Stimulated activated CD4-positive, alpha-beta T cell treated with anti-CD3 and anti-CD28 coated beads, Interleukin-2, amount 100 ng/mL, for 4 hours (primary cell): ENCODE measurements around the gene MGST3.
"Not testable (repeated sequence)": the region's sequence is repeated elsewhere in the genome, so short reads cannot be mapped to it uniquely, and the experiment has no call there.

Experiments used
- DNase-seq: peaks from one replicate; pipeline ENCODE4 v3.0.0-alpha.2; 2020; ENCODE audit warnings: low read depth

MGST3 gene

GRCh38 chr1:165629848-165630628 lies 996 bp upstream of the MGST3 start:
- DNase-seq: no peak

DNA sequence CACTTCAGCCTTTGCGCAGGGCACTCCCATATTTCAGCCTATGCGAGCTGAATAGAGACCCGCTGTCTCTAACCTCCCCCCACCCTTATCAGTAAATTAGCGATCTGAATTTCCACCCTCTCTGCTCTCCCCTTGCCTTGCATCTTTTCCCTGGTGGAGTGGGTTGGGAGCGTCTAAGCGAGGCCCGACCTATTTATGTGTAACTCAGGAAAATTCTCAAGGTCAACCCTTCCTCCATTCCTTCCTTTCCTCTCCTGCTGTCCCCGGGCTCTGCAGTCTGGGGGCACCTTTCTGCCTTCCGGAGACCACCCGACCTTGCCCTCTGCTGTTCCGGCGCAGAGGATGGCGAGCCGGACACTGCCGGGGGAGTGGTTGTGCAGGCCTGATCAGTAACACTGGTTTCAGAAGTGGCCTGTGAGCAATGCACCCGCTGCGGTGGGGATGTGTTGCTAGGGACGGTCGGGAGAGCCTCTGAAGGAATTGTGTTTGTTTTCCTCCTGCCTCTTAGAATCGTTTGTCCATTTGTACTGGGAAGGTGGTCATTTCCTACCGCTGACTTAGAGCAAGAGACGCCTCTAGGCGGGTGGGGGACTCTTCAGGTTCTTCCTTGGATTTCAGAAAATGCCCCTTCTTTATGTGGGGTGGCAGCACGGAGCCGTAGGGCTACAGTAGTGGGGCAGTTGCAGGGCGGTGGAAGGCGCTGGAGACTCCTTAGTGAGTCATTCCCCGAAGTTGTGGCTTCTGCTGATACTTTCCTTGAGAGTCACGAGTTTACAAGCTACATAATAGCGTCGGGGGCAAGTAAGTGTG lies 513 bp downstream of the MGST3 start:
- DNase-seq: no peak

DNA sequence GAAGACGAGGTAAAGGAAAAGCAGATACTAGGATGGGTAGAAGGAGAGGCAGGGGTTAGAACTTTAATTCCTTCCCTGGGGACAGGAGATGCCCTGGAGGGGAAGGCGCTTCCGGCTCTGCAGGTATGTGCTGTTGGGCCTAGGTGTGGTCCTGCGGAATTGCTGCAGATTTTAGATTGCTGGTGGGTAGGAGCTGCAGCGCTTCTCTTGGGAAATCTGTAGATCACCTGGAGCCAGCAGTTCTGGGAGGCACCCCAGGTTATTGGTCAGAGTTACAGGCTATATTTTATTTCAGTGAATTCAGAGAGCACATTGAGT lies 1.1 kb downstream of the MGST3 start:
- no peak for DNase-seq

GRCh38 chr1:165632491-165632890 lies 1.5 kb downstream of the MGST3 start:
- no peak for DNase-seq

- DNase-seq: no peak
Measured at GRCh38 chr1:165633614-165634013, 2.6 kb downstream of the MGST3 start.

GRCh38 chr1:165634154-165634921 lies 3.3 kb downstream of the MGST3 start:
- no peak for DNase-seq

DNA sequence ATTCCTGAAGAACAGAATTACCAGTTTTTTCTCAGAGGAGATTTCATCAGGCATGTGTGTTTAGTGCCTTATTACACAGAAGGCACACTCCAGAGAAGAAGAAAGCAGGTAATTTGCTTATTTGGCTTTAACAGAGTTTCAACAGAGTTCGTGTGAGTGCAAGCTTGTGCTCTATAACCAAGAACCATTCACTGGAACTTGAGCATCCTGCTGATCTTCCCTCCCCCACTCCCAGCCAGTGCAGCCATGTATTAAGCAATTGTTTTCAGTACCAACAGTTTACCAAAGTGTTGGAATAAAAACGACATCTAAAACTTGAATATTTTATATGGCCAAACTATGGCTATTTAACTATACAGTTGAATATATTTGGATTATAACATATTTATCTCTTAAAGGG lies 4.3 kb downstream of the MGST3 start:
- no peak for DNase-seq

DNA sequence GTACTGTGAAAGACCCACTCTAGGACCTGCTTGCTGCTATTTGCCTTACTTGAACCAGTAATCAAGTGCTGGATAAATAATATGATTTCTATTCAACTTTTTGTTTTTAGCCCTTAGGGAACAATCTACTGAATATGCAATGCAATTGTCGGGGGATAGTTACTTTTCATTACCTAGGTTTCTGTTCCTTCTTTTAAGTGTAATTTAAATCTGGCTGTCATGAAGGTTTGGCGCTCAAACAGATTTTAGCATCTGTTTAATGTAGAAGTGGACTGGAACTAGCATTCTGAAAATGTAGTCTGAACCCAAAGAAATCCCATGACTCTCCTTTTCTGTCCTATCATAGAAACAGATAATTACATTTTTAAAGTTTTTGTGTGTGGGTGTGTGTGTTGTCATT lies 4.8 kb downstream of the MGST3 start:
- no peak for DNase-seq

DNA sequence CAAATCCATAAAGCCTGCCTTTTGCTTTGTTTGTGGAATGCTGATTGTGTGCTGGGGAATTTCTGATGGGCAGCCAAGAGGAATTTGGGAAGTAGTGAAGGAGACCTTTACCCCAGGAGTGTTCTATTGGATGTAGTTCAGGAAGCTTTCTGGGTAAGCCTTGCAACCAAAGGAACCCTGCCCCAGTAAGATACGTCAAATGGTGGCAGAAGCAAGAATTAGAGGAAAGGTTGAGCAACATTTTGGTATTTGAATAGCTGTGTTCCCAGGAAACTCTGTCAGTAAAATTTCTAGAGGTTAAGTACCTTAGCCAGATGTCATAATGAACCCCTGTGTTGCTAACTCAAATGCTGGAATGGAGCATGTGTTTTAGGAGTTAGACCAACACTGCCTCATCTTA lies 6.4 kb downstream of the MGST3 start:
- DNase-seq: no peak

DNA sequence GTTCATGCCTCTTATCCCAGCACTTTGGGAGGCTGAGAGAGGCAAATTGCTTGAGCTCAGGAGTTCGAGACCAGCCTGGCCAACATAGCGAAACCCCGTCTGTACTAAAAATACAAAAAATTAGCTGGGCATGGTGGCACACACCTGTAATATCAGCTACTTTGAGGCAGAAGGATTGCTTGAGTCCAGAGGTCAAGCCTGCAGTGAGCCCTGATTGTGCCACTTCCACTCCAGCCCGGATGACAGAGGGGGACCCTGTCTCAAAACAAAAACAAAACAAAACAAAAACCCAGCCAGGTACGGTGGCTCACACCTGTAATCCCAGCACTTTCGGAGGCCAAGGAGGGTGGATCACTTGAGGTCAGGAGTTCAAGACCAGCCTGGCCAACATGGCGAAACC lies 7.2 kb downstream of the MGST3 start:
- not testable (repeated sequence) for DNase-seq

- no peak for DNase-seq
Measured at GRCh38 chr1:165639821-165640623, 9.0 kb downstream of the MGST3 start.

- DNase-seq: no peak
Measured at GRCh38 chr1:165641231-165641987, 10.4 kb downstream of the MGST3 start.

- DNase-seq: no peak
Measured at GRCh38 chr1:165644064-165644735, 13.2 kb downstream of the MGST3 start.

DNA sequence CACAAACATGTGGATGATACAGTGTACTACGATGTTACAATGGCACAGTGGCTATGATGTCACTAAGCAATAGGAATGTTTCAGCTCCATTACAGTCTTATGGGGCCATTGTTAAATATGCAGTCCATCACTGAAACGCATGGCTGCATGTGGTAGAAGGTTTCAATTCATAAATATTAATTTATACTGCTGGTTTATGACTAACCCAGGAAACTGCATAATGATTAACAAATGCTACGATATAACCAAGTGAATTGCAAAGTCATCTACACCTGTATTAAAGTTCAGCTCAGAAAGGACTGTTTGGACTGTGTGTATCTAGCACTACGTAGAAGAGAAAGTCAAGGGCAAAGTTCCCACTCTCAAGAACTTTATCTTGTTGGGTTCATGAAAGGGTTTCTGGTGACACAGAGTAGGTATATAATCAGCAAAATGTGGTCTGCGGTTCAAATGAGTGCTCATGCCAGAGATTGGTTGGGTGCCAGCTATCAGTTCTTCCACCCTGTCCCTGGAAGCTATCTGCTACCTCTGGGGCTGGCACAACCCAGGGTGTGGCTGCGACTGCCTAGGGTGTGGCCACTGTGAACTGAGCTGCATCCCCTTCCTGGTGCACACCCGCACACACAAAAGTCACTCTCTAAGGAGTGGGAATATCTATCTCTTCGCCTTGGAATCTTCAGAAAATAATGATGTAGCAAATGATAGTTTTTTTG lies 14.8 kb downstream of the MGST3 start:
- no peak for DNase-seq

DNA sequence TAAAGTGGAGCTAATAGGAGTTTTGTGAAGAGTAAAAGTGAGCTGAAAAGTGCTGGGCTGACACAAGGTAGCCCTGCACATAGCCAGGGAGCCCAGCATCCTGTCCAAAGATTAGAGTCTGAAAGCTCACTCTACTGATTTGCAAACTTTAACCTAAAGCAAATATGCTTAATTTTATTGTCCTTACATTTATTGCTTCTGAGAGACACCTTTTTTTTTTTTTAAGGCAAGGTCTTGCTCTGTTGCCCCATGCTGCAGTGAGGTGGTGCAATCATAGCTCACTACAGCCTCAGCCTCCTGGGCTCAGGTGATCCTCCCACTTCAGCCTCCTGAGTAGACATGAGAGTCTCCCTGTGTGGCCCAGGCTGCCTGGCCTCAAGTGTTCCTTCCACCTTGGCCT lies 16.5 kb downstream of the MGST3 start:
- no peak for DNase-seq

- no peak for DNase-seq
Measured at GRCh38 chr1:165647970-165648369, 16.9 kb downstream of the MGST3 start.

GRCh38 chr1:165648919-165649572 lies 18.0 kb downstream of the MGST3 start:
- no peak for DNase-seq

DNA sequence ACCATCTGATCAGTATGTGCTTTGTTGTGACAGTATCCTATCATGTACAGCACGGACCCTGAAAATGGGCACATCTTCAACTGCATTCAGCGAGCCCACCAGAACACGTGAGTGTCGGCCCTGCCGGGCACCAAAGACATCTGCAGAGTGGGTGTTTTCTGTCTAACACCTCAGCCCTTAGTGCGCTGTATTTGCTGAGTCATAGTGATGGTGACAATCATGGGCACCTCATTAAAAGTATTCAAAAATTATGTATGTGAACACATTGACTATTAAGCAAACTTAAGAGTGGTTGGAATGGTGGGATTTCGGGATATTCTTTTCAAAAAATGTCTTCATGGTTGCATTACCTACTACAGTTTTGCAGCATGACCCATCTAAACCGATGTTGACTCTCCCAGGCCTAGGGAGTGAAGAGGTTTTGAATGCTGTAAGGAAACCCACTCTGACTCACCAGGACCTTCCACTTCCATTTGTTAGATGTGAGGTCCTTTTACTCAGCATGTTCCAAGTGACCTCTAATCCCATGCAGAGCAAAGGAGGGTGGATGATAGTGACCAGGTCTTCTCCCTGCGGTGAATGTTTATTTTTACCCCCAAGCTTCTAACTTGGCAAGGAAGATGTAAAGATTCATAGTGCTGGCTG lies 20.1 kb downstream of the MGST3 start:
- no peak for DNase-seq
